Testis (tissue), 3 donors: ENCODE measurements around the gene SCNN1A. TPM values are rescaled to one million over a fixed set of nuclear protein-coding genes. Genes with fewer than 3 reads are reported as not detected.

ENCODE experiments used
- DNase-seq: peaks from one replicate; pipeline ENCODE4 v3.0.0-alpha.2; 2019
- H3K27ac ChIP-seq, 2 donors: fragments of 200-600 bp; sonication (generic); one replicate each; pipeline ENCODE4 v1.5.1; 2019
- H3K27me3 ChIP-seq: fragments of 200-600 bp; sonication (generic); one replicate; pipeline ENCODE4 v1.5.1; 2019
- H3K36me3 ChIP-seq: fragments of 200-600 bp; sonication (generic); one replicate; pipeline ENCODE4 v1.5.1; 2017; ENCODE audit warnings: low read depth; ENCODE audit errors: missing control alignments
- H3K4me1 ChIP-seq: fragments of 200-600 bp; sonication (generic); one replicate; pipeline ENCODE4 v1.5.1; 2019
- H3K4me3 ChIP-seq, 2 donors: fragments of 200-600 bp; sonication (generic); one replicate each; pipeline ENCODE4 v1.5.1; 2017 to 2019
- H3K9me3 ChIP-seq: fragments of 200-600 bp; sonication (generic); one replicate; pipeline ENCODE4 v1.5.1; 2017
- CTCF ChIP-seq, 3 experiments: fragments of 450-650 bp in 2 of 3; fragments of 200-600 bp in 1 of 3; sonication (generic) in 1 of 3; IDR thresholded peaks; one replicate each; pipeline ENCODE4 v1.5.1; 2016 to 2019; ENCODE audit warnings: antibody characterized with exemption in 3 of 3, mild to moderate bottlenecking in 2 of 3, moderate library complexity in 1 of 3
- POLR2A ChIP-seq: fragments of 450-650 bp; IDR thresholded peaks from one replicate; pipeline ENCODE4 v1.6.1; 2017; ENCODE audit warnings: antibody characterized with exemption, mild to moderate bottlenecking, moderate library complexity
- WGBS, 2 donors: methylation state at CpG; one replicate each; pipeline ENCODE4 v1.1.5; 2018; 5-methylcytosine and 5-hydroxymethylcytosine counted together
- intact Hi-C: fragments of 100-400 bp; cut with DNase I; formaldehyde crosslinking; loops from one replicate; pipeline ENCODE4 v1.15.1; 2023; ENCODE audit warnings: low total_unique reads
- polyA plus RNA-seq: library from polyadenylated mRNA; stranded (reverse); fragments of 350-450 nt; fragmentation: Illumina TruSeq; extraction: RNeasy Lipid Tissue Mini Kit (QIAGEN cat#74804); gene quantifications from one replicate; pipeline ENCODE4 v1.2.3, GENCODE V29; 2014; ENCODE audit warnings: low read depth, low replicate concordance; ENCODE audit not compliant: insufficient read depth
- total RNA-seq, 2 donors: library from RNA; depleted of rRNA; stranded (reverse); fragments of >200 nt; gene quantifications; one replicate each; pipeline ENCODE4 v1.2.3, GENCODE V29; 2016

Gene SCNN1A
- total and polyA plus RNA-seq, 3 donors from 2014 or later: 14.6 to 43.1 (median 22.7) TPM

GRCh38 chr12:6392504-6392903, 17.1 kb upstream of the SCNN1A start:
- Histone ChIP-seq H3K4me1 (peaks cover 4% of the 10 kb centered on the region), H3K36me3 (no peaks in the 10 kb centered on the region), H3K4me3 (no peak overlapping the region), H3K27ac (peak overlapping the region in 1 of 2 donors; percentile 44), H3K27me3 (no peaks in the 10 kb centered on the region), H3K9me3 (no peaks in the 10 kb centered on the region)
- no peak for DNase-seq
- TF ChIP-seq POLR2A: no peak
- no peak for TF ChIP-seq CTCF (IDR thresholded peaks at IDR 0.05)
- intact Hi-C loops: no loop called here
- 36 to 38% methylated on average over 6 of the region's 6 CpGs for WGBS, 2 donors

- H3K9me3 ChIP-seq: no peaks in the 10 kb centered on the region
- H3K27ac ChIP-seq: no peak overlapping the region
Measured at GRCh38 chr12:6391013-6391412, 15.7 kb upstream of the SCNN1A start.

GRCh38 chr12:6390084-6390799, 14.9 kb upstream of the SCNN1A start:
- peaks cover 7% of the 10 kb centered on the region for H3K4me1 ChIP-seq
- no peak for DNase-seq
- no peaks in the 10 kb centered on the region for H3K27me3 ChIP-seq
- H3K4me3 ChIP-seq: no peak overlapping the region
- no peaks in the 10 kb centered on the region for H3K9me3 ChIP-seq
- no peak overlapping the region for H3K27ac ChIP-seq
- intact Hi-C loops: no loop called here
- H3K36me3 ChIP-seq: no peaks in the 10 kb centered on the region
- TF ChIP-seq POLR2A (no peak), CTCF (IDR thresholded peaks at IDR 0.05) (no peak)
- 80 to 86% methylated on average over 15 of the region's 15 CpGs for WGBS, 2 donors

More at GRCh38 chr12:6391013-6391412, 15.7 kb upstream of the SCNN1A start:
- intact Hi-C loops: no loop called here
- TF ChIP-seq CTCF (IDR thresholded peaks at IDR 0.05): no peak
- no peak for TF ChIP-seq POLR2A
- Histone ChIP-seq H3K27me3 (no peaks in the 10 kb centered on the region), H3K4me3 (no peak overlapping the region), H3K4me1 (peaks cover 4% of the 10 kb centered on the region), H3K36me3 (no peaks in the 10 kb centered on the region)
- DNase-seq: no peak
- 89% methylated on average over 11 to 17 of the region's 17 CpGs for WGBS, 2 donors

GRCh38 chr12:6387541-6387940, 12.2 kb upstream of the SCNN1A start:
- intact Hi-C loops: loop anchor here (10.0 kb wide), 1 partner anchor 53 kb away; no protein-coding TSS in a partner anchor
- Histone ChIP-seq H3K4me1 (peaks cover 19% of the 10 kb centered on the region), H3K27me3 (no peaks in the 10 kb centered on the region), H3K27ac (no peak overlapping the region), H3K4me3 (no peak overlapping the region), H3K9me3 (no peaks in the 10 kb centered on the region), H3K36me3 (no peaks in the 10 kb centered on the region)
- WGBS, 2 donors: 91 to 97% methylated on average over 7 of the region's 7 CpGs
- TF ChIP-seq CTCF (IDR thresholded peaks at IDR 0.05) (no peak), POLR2A (no peak)
- no peak for DNase-seq

GRCh38 chr12:6386491-6386890, 11.1 kb upstream of the SCNN1A start:
- intact Hi-C loops: loop anchor here (10.0 kb wide), 1 partner anchor 52 kb away; no protein-coding TSS in a partner anchor
- no peak overlapping the region for H3K4me3 ChIP-seq
- H3K9me3 ChIP-seq: no peaks in the 10 kb centered on the region
- no peaks in the 10 kb centered on the region for H3K36me3 ChIP-seq
- H3K4me1 ChIP-seq: peaks cover 18% of the 10 kb centered on the region
- TF ChIP-seq CTCF (IDR thresholded peaks at IDR 0.05) (no peak), POLR2A (no peak)
- WGBS, 2 donors: 90 to 91% methylated on average over 1 of the region's 1 CpG
- no peak for DNase-seq
- H3K27me3 ChIP-seq: no peaks in the 10 kb centered on the region
- H3K27ac ChIP-seq: no peak overlapping the region
